Stimulated activated CD4-positive, alpha-beta T cell treated with anti-CD3 and anti-CD28 coated beads, TNF-alpha, amount 100 ng/mL, for 24 hours (primary cell): ENCODE results near the gene RABGEF1.
"Not testable (repeated sequence)": the region's sequence is repeated elsewhere in the genome, so short reads cannot be mapped to it uniquely, and the experiment has no call there.

Experiments used
- DNase-seq, 3 experiments: peaks; one replicate each; pipeline ENCODE4 v3.0.0-alpha.2; 2020; ENCODE audit warnings: low read depth in 3 of 3

The RABGEF1 gene

GRCh38 chr7:66735154-66735553, 5.4 kb upstream of the RABGEF1 start:
- DNase-seq, result no peak

- DNase-seq, result no peak
These were observed 4.7 kb upstream of the RABGEF1 start for GRCh38 chr7:66735850-66736249.

- no peak for DNase-seq
These were observed 3.6 kb upstream of the RABGEF1 start for GRCh38 chr7:66736892-66737291.

GRCh38 chr7:66737667-66738066, 2.9 kb upstream of the RABGEF1 start:
- no peak for DNase-seq

- DNase-seq, result no peak
These were observed 1.1 kb upstream of the RABGEF1 start for GRCh38 chr7:66739477-66739876.

- no peak for DNase-seq
These were observed 606 bp upstream of the RABGEF1 start for GRCh38 chr7:66739953-66740301.

GRCh38 chr7:66740980-66741709, 612 bp downstream of the RABGEF1 start:
- peak in 2 of 3 experiments; percentile 2 to 40 for DNase-seq

GRCh38 chr7:66741710-66742049, 1.1 kb downstream of the RABGEF1 start:
- no peak for DNase-seq

- DNase-seq, result not testable (repeated sequence)
These were observed 1.8 kb downstream of the RABGEF1 start for GRCh38 chr7:66742298-66742697.

GRCh38 chr7:66743920-66744319, 3.4 kb downstream of the RABGEF1 start:
- no peak for DNase-seq

- no peak for DNase-seq
These were observed 6.9 kb downstream of the RABGEF1 start for GRCh38 chr7:66747385-66747784.

GRCh38 chr7:66747881-66748511, 7.5 kb downstream of the RABGEF1 start:
- no peak for DNase-seq

- no peak for DNase-seq
These were observed 8.3 kb downstream of the RABGEF1 start for GRCh38 chr7:66748791-66749190.

- no peak for DNase-seq
These were observed 11.4 kb downstream of the RABGEF1 start for GRCh38 chr7:66751945-66752344.

GRCh38 chr7:66754541-66754940, 14.0 kb downstream of the RABGEF1 start:
- no peak for DNase-seq

GRCh38 chr7:66755059-66755458, 14.5 kb downstream of the RABGEF1 start:
- not testable (repeated sequence) for DNase-seq

GRCh38 chr7:66756227-66756626, 15.7 kb downstream of the RABGEF1 start:
- not testable (repeated sequence) for DNase-seq

GRCh38 chr7:66756889-66757288, 16.4 kb downstream of the RABGEF1 start:
- no peak for DNase-seq

- DNase-seq, result no peak
These were observed 17.4 kb downstream of the RABGEF1 start for GRCh38 chr7:66757939-66758338.

GRCh38 chr7:66758950-66759628, 18.6 kb downstream of the RABGEF1 start:
- peak in 1 of 3 experiments; percentile 29 for DNase-seq

GRCh38 chr7:66763183-66763582, 22.6 kb downstream of the RABGEF1 start:
- DNase-seq, result not testable (repeated sequence)

GRCh38 chr7:66763633-66764355, 23.3 kb downstream of the RABGEF1 start:
- DNase-seq, result not testable (repeated sequence)
